ENCODE data around the gene MCM7.

The MCM7 gene

DNA sequence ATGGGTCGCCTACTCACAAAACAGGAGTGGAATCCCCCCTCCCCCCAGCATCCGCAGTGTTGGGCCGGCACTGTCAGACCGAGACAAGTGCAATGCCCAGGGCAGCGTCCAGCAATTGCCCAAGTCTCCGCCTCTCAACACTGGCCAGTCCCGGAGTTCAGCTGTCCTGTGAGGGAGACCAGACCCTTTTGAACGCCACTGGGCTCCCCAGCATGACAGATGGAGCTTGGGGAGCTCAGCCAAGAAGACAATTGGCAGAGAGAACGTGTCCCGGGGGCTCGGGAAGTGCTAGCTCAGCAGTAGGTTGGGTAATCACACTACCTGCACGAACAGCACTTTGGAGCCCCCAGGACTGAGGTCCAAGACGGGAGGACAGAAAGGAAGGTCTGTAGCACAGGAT lies 7.7 kb downstream of the MCM7 start:
- no peak overlapping the region for H3K4me3 ChIP-seq (ENCODE audit: low read length)
- TF ChIP-seq ZNF274 (IDR thresholded peaks at IDR 0.05; ENCODE audit: low read depth, low read length) = no peak

DNA sequence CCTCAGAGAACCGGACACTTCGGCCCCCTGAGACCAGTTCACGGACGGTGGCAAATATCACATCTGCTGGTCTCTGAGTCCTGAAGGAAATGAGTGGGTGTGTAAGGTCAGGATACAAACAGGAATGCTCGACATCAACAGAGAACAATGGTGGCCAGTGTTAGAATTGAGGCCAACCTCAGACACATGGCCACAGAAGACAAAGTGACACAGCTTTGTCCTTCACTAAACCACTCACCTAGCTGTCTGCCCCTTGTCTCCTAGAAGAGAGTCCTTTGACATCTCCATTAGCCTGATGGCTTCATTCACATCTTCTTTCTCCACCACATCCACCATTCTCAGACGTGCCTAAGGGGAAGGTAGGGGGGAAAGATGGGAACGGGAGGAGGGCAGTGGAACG lies 8.1 kb downstream of the MCM7 start:
- no peak for TF ChIP-seq ZNF274 (IDR thresholded peaks at IDR 0.05; ENCODE audit: low read depth, low read length)
- H3K4me3 ChIP-seq (ENCODE audit: low read length) = no peak overlapping the region

DNA sequence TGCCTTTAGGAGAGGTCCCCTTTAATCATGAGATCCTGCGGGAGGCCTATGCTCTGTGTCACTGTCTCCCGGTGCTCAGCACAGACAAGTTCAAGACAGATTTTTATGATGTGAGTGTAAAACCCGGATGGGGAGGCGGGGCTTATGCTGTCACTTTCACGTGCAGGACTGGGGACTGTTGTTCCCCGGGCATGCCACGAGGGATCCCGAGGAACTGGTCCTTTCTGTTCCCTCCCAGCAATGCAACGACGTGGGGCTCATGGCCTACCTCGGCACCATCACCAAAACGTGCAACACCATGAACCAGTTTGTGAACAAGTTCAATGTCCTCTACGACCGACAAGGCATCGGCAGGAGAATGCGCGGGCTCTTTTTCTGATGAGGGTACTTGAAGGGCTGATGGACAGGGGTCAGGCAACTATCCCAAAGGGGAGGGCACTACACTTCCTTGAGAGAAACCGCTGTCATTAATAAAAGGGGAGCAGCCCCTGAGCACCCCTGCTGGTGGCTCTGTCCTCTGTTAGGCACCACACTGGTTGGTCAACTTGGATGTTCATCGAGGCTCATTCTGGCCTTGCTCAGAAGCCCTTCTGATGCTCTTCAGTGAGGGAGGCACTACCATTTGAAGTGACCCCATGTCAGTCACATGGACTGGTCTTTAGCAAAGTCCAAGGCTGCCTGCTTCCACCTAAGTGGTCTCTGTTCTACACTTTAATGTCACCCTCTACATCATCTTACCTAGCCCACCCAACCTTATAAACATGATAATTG lies 9.6 kb downstream of the MCM7 start:
- no peak for TF ChIP-seq ZNF274 (IDR thresholded peaks at IDR 0.05; ENCODE audit: low read depth, low read length)
- no peak overlapping the region for H3K4me3 ChIP-seq (ENCODE audit: low read length)

DNA sequence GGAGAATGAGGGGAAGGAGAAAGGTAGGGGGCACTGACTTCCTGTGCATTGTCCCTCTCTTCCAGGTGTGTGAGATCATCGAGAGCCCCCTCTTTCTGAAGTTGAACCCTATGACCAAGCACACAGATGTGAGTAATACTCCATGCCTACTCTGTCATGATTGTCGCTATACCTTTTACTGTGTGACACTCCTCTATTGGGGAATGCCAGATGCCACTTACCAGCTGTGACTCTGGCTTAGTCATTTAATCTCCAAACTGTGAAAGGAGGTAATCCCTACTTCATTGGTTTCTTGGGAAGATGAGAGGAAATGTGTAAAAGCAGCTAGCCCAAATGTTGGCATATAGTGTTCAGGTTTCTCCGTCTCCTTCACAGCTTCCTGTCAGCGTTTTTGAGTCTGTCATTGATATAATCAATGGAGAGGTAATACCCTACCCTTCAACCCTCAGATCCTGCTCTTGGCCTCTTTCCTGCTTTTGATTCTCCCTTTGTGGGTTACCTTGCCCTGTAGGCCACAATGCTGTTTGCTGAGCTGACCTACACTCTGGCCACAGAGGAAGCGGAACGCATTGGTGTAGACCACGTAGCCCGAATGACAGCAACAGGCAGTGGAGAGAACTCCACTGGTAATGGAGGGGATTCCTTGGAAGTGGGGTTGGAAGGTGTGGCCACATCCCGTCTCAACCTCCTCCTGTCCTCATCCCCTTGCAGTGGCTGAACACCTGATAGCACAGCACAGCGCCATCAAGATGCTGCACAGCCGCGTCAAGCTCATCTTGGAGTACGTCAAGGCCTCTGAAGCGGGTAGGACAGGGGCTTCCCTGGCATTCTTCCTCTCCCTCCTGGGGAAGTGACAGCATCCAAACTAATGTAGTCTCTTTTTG lies 10.4 kb downstream of the MCM7 start:
- no peak for TF ChIP-seq ZNF274 (IDR thresholded peaks at IDR 0.05; ENCODE audit: low read depth, low read length)
- no peak overlapping the region for H3K4me3 ChIP-seq (ENCODE audit: low read length)

- no peak for TF ChIP-seq ZNF274 (IDR thresholded peaks at IDR 0.05; ENCODE audit: low read depth, low read length)
- peak overlapping the region; percentile 87 for H3K4me3 ChIP-seq (ENCODE audit: low read length)
Measured at GRCh38 chr7:100089458-100090196, 11.6 kb downstream of the MCM7 start.

GRCh38 chr7:100088621-100089457 lies 12.4 kb downstream of the MCM7 start, which contains the start of gene COPS6:
Gene COPS6, plus strand, starts transcription at chr7:100088969. Its CDS starts 22 bp downstream, at chr7:100088991.
- H3K4me3 ChIP-seq (ENCODE audit: low read length) = peak within 1 kb of the TSS; percentile 87
- no peak for TF ChIP-seq ZNF274 (IDR thresholded peaks at IDR 0.05; ENCODE audit: low read depth, low read length)

DNA sequence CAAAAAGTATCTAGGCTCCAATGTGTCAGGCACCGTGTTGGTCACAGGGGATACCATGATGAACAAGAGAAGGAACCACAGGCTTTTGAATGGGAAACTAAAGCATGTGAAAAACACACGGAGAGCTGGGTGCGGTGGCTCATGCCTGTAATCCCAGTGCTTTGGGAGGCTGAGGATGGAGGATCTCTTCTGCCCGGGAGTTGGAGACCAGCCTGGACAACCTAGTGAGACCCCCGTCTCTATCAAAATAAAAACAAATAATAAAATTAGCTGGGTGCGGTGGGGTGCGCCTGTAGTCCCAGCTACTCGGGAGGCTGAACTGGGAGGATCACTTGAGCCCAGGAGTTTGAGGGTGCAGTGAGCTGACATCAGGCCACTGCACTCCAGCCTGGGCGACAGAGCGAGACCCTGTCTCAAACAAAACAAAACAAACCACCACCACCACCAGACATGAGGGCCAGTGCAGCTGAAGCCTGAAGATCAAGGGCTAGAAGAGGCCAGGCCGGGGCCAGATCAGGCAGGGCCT lies 13.0 kb downstream of the MCM7 start:
- no peak for TF ChIP-seq ZNF274 (IDR thresholded peaks at IDR 0.05; ENCODE audit: low read depth, low read length)
- H3K4me3 ChIP-seq (ENCODE audit: low read length) = peak overlapping the region; percentile 87; the same call in 1 of the 2 replicates

GRCh38 chr7:100087055-100087750 lies 14.0 kb downstream of the MCM7 start:
- TF ChIP-seq ZNF274 (IDR thresholded peaks at IDR 0.05; ENCODE audit: low read depth, low read length) = no peak
- H3K4me3 ChIP-seq (ENCODE audit: low read length) = no peak overlapping the region

DNA sequence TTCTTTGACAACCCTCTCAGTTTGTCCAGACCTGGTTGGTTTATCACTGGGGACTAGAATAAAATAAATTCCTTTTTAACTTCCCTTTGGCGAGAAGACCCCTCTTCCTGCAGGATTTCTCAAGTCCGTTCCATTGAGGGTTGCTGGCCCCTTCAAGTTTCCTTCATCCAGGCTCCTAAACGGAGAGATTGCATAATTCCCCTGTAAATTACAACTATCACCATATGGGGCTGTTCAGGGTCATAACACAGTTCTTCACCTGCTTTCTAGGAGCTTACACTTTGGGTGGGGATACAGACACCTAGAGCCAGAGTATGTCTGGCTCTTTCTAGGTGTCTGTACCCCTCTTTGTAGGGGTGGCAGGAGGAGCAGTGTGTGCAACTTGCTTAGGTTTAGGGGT lies 15.7 kb downstream of the MCM7 start:
- no peak for TF ChIP-seq ZNF274 (IDR thresholded peaks at IDR 0.05; ENCODE audit: low read depth, low read length)
- H3K4me3 ChIP-seq (ENCODE audit: low read length) = no peak overlapping the region

GRCh38 chr7:100082978-100083377 lies 18.2 kb downstream of the MCM7 start:
- no peak for TF ChIP-seq ZNF274 (IDR thresholded peaks at IDR 0.05; ENCODE audit: low read depth, low read length)
- no peak overlapping the region for H3K4me3 ChIP-seq (ENCODE audit: low read length)

- H3K4me3 ChIP-seq (ENCODE audit: low read length) = peak within 1 kb of the TSS; percentile 100
- no peak for TF ChIP-seq ZNF274 (IDR thresholded peaks at IDR 0.05; ENCODE audit: low read depth, low read length)
Measured at GRCh38 chr7:100081535-100082102, 19.6 kb downstream of the MCM7 start, which contains the start of gene ZNF3. Gene ZNF3, minus strand, starts transcription at chr7:100081723. Its CDS starts 4,366 bp downstream, at chr7:100077357.

DNA sequence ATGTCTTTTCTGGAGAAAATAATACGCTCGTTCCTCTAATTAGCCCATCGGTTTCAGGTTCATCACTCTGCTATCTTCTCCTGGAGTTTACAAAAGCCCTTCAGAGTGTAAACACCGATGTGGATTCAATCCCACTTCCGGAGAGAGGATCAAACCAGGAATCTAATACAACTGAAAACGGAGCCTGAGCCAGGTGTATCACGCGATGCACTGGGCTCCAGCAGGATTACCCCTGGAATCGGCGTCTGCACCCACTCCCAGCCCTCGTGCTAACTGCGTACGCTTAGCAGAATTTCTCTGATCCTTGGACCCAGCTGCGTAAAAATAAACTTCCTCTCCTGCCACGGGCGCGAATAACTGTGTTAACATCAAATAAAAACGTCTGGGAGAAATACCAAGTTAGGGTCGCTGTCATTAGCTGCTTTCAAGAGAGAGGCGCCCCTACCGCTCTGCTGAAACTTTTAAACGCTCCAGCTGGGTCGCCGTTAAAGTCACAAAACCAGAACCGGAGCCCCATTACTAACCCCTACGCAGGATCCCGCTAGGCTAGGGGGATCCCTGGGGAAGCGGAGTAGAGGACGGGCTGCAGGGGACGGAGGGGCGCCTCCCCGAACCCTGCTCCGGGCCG lies 20.2 kb downstream of the MCM7 start:
- peak overlapping the region; percentile 100 for H3K4me3 ChIP-seq (ENCODE audit: low read length)
- no peak for TF ChIP-seq ZNF274 (IDR thresholded peaks at IDR 0.05; ENCODE audit: low read depth, low read length)
